ENCODE measurements around the gene TSPAN9.

The TSPAN9 gene

GRCh38 chr12:3308063-3308462 lies 230.9 kb downstream of the TSPAN9 start:
- DNase-seq (ENCODE audit: low read depth in 2 of 3, low spot score in 1 of 3), result no peak

DNA sequence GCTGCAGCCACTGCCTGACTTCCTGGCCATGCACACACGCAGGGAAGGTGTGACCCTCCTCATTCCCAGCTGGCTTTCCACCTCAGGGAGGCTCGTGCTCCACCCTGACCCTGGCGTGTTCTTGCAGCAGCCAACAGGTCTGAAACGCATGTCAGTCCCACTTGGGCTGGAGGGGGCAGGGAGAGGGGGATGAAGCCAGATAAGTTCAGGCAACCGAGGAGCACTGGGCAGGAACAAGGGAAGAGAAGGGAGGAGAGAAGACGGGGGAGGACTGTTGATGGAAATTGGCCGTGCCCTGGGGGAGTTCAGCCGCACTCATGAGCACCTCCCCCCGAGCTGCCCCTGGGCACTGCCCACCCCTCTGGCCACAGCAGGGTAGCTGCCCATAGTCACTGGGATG lies 231.4 kb downstream of the TSPAN9 start:
- no peak for DNase-seq (ENCODE audit: low read depth in 2 of 3, low spot score in 1 of 3)

- DNase-seq (ENCODE audit: low read depth in 2 of 3, low spot score in 1 of 3), result no peak
These were observed 232.6 kb downstream of the TSPAN9 start for GRCh38 chr12:3309805-3310204.

DNA sequence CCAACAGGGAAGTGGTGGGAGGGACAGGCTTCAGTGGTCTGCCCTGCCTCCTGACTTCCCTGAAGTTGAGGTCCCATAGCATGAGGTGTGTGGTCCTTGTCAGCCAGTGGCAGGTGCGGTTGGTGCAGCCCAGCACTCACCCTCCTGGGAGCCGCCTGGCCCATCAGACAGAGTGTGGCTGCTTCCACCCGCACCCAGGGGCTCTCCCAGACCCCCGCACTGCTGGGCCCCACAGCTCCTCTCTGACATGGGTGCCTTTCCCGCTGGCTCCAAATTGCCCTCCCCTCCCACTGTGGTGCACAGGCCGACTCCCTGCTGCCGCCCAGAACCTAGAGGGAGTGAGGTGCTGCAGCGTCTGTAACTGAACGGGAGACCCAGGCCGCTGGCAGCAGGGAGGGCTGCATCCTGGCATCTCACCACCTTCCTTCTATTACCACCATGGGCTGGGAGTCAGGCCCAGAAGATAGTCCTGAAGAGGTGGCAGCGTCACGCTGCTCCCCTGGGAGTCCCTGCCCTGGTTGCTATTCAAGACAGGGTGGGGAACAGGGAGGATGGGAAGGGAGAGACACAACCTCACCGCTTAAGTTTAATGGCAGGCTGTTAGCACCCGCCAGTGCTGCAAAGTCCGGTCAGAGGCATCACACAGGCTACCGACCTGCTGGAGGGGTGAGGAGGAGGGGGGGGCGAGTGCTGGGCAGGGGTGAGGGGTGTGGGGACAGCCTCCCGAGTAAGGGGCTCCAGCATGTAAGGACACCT lies 233.3 kb downstream of the TSPAN9 start:
- no peak for DNase-seq (ENCODE audit: low read depth in 2 of 3, low spot score in 1 of 3)

GRCh38 chr12:3311027-3311402 lies 233.8 kb downstream of the TSPAN9 start:
- no peak for DNase-seq (ENCODE audit: low read depth in 2 of 3, low spot score in 1 of 3)

DNA sequence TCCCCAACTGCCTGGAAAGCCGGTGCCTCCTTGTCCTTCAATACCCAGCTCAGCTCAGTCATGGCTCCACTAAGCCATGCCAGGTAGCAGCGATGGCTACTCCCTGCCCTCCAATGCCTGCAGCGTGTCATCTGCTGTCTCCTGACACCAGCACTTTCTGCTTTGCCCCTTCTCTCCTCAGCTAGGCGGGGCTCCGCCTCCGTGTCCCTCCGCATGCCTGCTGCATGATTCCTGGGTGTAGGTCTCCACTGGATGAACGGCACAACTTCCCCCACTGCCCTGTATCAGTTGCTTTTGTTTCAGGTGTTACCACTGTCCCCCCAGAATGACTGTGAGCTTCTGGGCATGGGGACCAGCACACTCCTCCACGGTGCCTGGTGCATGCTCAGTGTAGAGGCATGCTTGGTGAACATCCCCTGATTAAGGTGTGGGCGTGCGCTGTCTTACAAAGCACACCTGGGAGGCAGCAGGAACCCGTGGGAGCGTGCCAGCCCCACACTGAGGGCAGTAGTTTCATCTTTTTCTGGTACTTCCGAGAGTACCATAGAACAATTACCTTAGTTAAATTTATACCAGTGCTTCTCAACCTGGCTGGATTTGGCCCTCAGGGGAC lies 234.4 kb downstream of the TSPAN9 start:
- no peak for DNase-seq (ENCODE audit: low read depth in 2 of 3, low spot score in 1 of 3)

DNA sequence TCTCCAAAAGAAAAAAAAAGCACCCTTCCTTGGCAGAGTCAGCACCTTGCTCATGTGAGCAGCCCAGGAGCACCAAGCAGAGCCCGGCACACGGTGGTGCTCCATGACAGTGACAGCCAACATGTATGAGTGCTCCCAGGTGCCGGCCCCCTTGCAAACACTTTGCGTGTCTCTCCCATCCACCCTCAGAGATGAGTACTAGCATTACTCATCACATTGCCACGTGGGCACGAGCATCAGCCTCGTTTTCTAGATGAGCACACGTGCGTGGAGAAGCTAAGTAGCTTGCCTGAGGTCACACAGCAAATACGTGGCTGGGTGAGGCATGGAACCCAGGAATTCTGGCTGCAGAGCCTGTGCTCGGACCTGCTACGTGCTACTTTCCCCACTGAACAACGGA lies 235.9 kb downstream of the TSPAN9 start:
- DNase-seq (ENCODE audit: low read depth in 2 of 3, low spot score in 1 of 3), result no peak

DNA sequence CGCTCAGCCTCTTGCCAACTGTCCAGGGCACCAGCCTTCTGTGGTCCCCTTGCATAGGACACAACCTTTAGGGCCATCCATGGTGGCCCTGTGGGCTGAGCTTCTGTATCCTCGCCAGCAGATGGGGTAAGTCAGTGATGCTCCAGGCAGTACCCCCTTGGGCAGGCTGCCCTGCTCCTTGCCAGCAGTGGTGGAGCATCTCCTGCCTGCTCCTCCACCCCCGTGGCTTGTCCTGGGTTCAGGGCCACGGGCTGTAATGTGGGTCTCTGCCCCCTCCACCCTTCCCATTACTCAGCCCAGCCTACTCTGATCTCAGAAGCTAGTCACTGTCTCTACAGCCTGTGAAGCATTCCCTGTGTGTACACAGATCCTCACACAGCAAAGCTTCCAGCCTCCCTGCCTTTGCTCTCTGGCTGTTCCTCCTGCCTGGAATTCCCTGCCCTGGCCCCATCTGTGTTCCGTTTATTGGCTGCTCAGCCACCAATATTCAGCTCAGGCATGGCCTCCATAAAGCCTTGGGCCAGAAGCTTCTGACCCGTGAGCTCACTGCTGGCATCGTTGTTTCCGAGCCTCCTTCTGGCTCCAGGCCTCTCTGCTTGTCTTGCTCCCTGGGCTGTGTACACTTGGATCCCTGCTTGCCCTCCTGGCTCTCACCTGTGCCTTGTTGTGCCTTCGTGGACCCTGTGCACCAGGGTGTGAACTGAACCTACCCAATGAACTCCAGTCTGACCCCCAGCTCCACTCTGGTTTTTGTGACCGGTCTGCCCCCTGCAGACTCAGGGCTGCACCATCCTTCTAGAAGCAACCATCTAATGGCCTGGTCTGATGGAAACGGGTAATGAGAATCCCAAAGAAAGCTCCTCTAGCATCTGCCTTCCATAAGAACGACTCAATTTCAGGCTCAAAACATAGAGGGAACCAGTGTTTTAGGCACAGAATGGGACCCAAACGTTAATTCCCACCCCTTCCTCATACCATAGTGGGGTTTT lies 236.8 kb downstream of the TSPAN9 start:
- no peak for DNase-seq (ENCODE audit: low read depth in 2 of 3, low spot score in 1 of 3)

DNA sequence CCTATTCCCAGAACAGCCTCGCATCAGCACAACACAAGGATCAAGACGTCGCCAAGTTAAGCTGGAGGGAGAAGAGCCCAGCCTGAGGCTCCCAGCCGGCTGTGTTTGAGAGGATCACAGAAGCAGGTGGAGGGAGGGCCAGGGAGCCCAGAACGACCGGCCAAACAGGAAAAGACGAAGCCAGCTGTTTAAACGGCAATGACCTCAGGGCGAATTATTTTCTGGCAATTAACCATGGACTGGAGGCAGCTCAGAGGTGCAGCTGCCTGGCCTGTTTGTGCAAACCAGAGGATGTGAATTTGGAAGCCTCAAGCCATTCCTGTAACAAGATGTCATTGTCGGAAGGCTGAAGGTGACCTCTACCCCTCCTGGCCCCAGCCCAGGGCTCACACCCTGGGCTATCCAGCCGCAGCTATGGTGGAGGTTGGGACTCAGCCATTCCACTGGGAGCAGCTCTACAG lies 238.1 kb downstream of the TSPAN9 start:
- DNase-seq (ENCODE audit: low read depth in 2 of 3, low spot score in 1 of 3), result no peak

- no peak for DNase-seq (ENCODE audit: low read depth in 2 of 3, low spot score in 1 of 3)
These were observed 239.7 kb downstream of the TSPAN9 start for GRCh38 chr12:3316776-3317480.

DNA sequence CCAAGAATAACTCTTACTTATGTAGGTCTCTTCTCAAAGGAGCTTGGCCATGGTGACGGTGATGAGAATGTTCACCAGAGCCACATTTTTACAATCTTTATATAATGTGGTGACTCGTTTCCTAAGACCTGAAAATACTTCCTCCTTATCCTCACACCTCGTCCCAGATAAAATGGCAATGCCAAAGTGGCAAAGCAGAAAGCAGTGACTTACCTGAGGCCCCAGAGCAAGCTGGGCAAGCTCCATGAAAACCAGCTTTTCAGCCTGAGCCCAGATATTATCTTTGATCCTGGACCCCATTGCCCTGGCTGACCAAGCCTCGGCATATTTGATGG lies 240.3 kb downstream of the TSPAN9 start:
- DNase-seq (ENCODE audit: low read depth in 2 of 3, low spot score in 1 of 3), result no peak

DNA sequence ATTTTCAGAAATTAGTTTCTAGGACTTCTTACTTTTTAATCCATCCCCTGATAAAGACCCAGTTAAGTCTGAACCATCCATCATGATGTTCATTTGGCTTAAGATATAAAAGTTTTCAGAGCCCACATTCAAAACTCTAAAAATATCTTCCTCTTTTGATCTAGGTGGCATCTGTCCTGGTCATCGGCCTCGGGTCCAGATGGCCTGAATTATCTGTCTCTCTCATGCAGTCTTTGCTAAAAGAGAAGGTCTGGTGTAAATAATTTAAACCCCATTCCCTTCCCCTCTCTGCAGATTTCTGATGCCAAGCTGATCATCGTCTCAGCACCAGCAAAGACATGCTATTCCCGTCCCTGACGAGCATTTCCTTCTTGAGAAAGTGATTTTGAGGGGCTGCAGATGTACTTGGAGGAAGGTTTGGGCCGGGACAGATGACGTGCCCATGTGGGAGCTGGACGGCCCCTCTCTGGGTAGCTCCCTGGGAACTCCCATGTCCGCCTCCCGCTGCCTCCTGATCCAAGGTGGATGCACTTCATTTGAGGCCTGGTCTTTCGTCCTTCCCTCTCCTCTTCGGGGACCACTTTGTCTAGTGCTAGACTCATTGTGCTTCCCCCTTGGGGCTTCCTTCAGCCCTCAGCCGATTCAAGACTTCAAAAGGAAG lies 240.8 kb downstream of the TSPAN9 start:
- DNase-seq (ENCODE audit: low read depth in 2 of 3, low spot score in 1 of 3), result no peak

GRCh38 chr12:3319723-3320492 lies 242.7 kb downstream of the TSPAN9 start:
- DNase-seq (ENCODE audit: low read depth in 2 of 3, low spot score in 1 of 3), result no peak

DNA sequence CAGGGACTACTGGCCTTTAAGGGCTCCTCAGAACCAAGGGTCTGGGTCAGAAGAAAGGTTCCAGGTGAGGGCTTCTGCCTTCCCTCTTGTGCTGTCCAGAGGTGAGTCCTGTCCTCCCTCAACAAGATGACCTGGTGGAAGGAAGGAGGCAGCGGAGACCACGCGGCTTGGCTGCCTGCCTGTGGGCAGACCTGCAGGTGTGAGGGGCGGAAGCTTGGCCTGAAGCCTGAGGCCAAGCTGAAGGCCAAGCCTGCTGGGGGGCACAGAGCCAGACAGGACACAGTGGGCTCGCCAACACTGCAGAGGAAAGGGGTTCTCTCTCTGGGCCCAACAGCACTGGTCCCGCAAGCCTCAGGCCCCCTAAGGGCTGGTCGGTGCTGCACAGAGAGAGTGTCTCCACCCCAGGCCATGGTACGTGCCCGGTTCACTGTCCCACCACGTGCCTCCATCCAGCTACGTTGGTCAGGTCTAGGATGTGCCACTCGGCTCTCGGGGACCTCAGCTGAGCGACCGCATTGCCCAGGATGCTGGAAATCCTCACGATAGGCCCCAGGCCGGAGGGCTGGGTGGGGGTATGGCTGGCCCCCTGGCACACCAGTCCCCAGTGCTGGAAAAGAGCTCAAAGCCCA lies 243.8 kb downstream of the TSPAN9 start:
- DNase-seq (ENCODE audit: low read depth in 2 of 3, low spot score in 1 of 3), result no peak

DNA sequence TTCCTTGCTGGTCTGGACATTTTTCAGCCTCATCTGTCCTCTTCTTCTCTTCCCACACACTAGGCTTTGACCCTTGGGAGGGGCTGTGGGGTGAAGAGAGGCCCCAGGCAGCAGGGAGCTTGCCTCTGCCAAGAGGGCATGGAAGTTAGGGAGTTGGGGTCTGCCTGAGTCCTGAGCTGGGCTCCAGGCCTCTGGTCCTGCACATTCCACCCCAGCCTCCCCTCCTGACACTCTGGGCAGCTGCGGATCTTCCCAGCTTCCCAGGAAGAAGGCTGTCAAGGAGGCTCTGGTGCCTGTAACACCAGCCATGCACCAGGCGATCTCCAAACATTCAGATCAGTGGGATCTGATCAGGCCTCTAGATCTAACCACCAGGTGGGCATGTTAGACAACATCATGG lies 244.7 kb downstream of the TSPAN9 start:
- DNase-seq (ENCODE audit: low read depth in 2 of 3, low spot score in 1 of 3), result no peak

DNA sequence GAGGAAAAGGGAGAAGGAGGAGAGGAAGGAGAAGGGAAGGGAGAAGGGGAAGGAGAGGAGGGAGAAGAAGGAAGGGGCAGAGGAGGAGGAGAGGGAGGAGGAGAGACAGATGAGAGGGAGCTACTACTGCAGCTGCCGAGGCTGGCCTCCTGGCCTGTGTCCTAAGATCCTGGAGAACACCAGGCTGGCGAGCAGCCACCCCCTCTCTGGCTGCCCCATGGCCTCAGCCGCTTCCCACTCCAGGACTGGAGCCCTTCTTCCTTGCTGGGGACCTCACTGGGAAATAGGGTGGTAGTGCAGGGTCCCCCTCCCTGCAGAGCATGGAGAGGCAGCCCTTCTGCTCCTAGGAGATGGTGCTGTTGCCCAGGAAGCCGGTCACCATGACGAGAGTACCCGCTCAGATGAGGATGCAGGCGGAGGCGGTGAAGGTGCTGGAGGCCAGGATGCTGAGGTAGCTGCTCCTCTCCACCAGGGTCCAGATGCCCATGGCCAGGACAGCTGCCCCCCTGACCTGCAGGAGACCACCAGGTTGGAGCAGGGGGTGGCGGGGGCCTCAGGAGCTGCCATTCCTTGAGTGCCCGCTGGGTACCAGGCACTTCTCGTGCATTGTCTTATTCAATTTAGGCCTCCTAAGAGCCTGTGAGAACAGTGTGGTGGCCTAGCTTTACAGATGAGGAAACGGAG lies 246.0 kb downstream of the TSPAN9 start:
- DNase-seq (ENCODE audit: low read depth in 2 of 3, low spot score in 1 of 3), result no peak

DNA sequence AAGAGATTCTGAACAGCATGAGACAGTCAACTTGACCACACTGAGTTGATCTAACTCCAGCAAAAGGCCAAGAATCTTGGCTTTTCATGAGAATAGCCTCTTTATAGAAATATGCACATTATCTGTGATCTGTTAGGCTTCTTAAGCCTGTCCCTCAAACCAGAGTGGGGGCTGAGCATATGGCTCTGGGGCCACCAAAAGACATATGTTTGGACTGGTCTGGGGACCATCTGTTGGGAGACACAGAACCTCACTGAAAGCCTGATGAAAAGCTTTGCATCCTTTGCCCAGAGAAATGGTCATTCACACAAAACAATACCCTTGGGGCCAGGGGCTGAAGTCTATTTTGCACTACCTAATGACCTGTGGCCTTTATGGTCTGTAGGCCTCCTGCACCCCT lies 248.6 kb downstream of the TSPAN9 start:
- DNase-seq (ENCODE audit: low read depth in 2 of 3, low spot score in 1 of 3), result no peak

DNA sequence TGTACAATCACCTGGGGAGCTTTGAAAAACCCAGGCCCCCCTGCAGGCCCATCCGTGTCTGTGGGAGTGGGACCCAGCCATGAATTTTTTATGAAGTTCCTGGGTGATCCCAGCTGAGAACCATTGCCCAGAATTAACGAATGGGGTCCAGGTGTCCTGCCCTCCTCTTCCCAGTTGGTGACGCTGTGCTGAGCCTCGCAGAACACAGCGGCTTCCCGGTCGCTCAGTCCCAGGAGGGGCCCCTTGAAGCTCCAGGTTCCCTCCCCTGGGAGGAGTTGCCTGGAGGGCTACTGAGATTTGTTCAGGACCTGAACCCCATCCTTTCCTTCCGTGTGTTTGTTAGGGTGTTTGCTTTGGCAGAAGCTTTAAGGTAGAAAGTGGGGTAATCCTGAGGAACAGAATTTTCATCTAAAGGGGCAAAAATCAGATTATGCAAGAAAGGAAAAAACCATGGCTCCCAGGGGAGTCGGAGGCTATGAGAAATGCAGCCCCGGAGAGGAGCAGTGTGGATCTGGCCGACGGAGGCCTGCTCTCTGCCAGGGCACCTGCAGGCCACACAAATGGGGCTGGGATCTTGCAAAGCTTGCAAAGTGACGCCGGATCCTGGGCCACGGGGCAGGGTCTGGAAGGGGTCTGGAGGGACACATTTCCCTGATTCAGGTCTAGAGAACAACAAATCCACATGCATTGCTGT lies 249.1 kb downstream of the TSPAN9 start:
- DNase-seq (ENCODE audit: low read depth in 2 of 3, low spot score in 1 of 3), result no peak

Data from stimulated activated CD4-positive, alpha-beta T cell treated with anti-CD3 and anti-CD28 coated beads, Interleukin-12 subunit alpha, Interleukin-12 subunit beta, amount 100 ng/mL, for 48 hours (primary cell).